IMR-90 (cell line): ENCODE data around the gene TRAK2. TPM values are rescaled to one million over a fixed set of nuclear protein-coding genes. Genes with fewer than 3 reads are reported as not detected.

ENCODE experiments used
- ATAC-seq: fragments of 200-7000 bp; cut with Tn5 transposase; 2 replicates; pipeline ENCODE4 v1.9.1; 2020; ENCODE audit warnings: low read depth, mild to moderate bottlenecking, moderate library complexity
- BruUV-seq: library from RNA; stranded (reverse); fragments of 400-500 nt; replicated peaks from 2 replicates; lab custom pipeline; 2021; lab: Mats Ljungman, UMichigan
- CTCF ChIA-PET: fragments of 300-600 bp; formaldehyde crosslinking; extraction: SDS; loops from one replicate; lab custom pipeline; 2021; ENCODE audit warnings: antibody characterized with exemption; lab: Yijun Ruan, JAX
- POLR2A ChIA-PET: fragments of 300-600 bp; sonication (Branson Sonifier 250); formaldehyde crosslinking; loops from one replicate; lab custom pipeline; 2022; ENCODE audit warnings: antibody characterized with exemption; ENCODE audit not compliant: unreplicated experiment; lab: Charles Lee
- DNase-seq: peaks from one replicate; pipeline ENCODE4 v3.0.0; 2013
- H2AFZ ChIP-seq: replicated peaks from 2 replicates; pipeline ENCODE3; 2013; ENCODE audit warnings: low read length, mild to moderate bottlenecking; ENCODE audit not compliant: poor library complexity
- H2AK5ac ChIP-seq: 2 replicates; pipeline ENCODE4 v1.6.1; 2013; ENCODE audit warnings: low read depth, low read length, inconsistent platforms
- H2AK9ac ChIP-seq: replicated peaks from 2 replicates; pipeline ENCODE3; 2013; ENCODE audit warnings: mild to moderate bottlenecking, low read depth, low read length, moderate library complexity; ENCODE audit not compliant: poor library complexity
- H2BK120ac ChIP-seq: 2 replicates; pipeline ENCODE4 v1.6.1; 2013; ENCODE audit warnings: low read depth, low read length, inconsistent platforms
- H2BK15ac ChIP-seq: 3 replicates; pipeline ENCODE4 v1.6.1; 2013; ENCODE audit warnings: low read depth, low read length, inconsistent platforms
- H2BK20ac ChIP-seq: 2 replicates; pipeline ENCODE4 v1.6.1; 2013; ENCODE audit warnings: low read depth, mild to moderate bottlenecking, inconsistent platforms, low read length, moderate library complexity
- H2BK5ac ChIP-seq: 2 replicates; pipeline ENCODE4 v1.6.1; 2013; ENCODE audit warnings: mild to moderate bottlenecking, low read depth, low read length, inconsistent platforms; ENCODE audit not compliant: poor library complexity, severe bottlenecking
- H3K14ac ChIP-seq: replicated peaks from 2 replicates; pipeline ENCODE4 v1.6.1; 2013; ENCODE audit warnings: low read depth, low read length, inconsistent platforms
- H3K18ac ChIP-seq: 2 replicates; pipeline ENCODE4 v1.6.1; 2013; ENCODE audit warnings: low read depth, low read length, control low read depth
- H3K23ac ChIP-seq: 2 replicates; pipeline ENCODE4 v1.6.1; 2013; ENCODE audit warnings: low read depth, low read length, inconsistent platforms
- H3K27ac ChIP-seq: 2 replicates; pipeline ENCODE4 v1.5.1; 2013; ENCODE audit warnings: mild to moderate bottlenecking, control low read depth, low read length; ENCODE audit not compliant: insufficient read depth
- H3K27me3 ChIP-seq: 2 replicates; pipeline ENCODE4 v1.6.1; 2013; ENCODE audit warnings: low read length; ENCODE audit not compliant: control insufficient read depth, insufficient read depth
- H3K36me3 ChIP-seq: 2 replicates; pipeline ENCODE4 v1.6.1; 2013; ENCODE audit warnings: low read length, mixed read lengths; ENCODE audit not compliant: control insufficient read depth, insufficient read depth
- H3K4ac ChIP-seq: 2 replicates; pipeline ENCODE4 v1.6.1; 2013; ENCODE audit warnings: low read depth, low read length, inconsistent platforms
- H3K4me1 ChIP-seq: 2 replicates; pipeline ENCODE4 v1.6.1; 2013; ENCODE audit warnings: low read length, mixed read lengths; ENCODE audit not compliant: control insufficient read depth, insufficient read depth
- H3K4me2 ChIP-seq: 2 replicates; pipeline ENCODE4 v1.6.1; 2013; ENCODE audit warnings: low read depth, mild to moderate bottlenecking, control low read depth, low read length, moderate library complexity
- H3K4me3 ChIP-seq: 2 replicates; pipeline ENCODE4 v1.5.1; 2013; ENCODE audit warnings: low read depth, mild to moderate bottlenecking, control low read depth, low read length, moderate library complexity; ENCODE audit not compliant: insufficient read depth
- H3K56ac ChIP-seq: 2 replicates; pipeline ENCODE4 v1.6.1; 2013; ENCODE audit warnings: low read length, inconsistent platforms; ENCODE audit not compliant: insufficient read depth; ENCODE audit errors: extremely low read depth
- H3K79me1 ChIP-seq, 2 experiments: 2 replicates each; pipeline ENCODE4 v1.6.1; 2013; ENCODE audit warnings: low read length in 2 of 2, inconsistent platforms in 1 of 2, low read depth in 1 of 2
- H3K9ac ChIP-seq: 2 replicates; pipeline ENCODE4 v1.6.1; 2013; ENCODE audit warnings: low read depth, low read length, control low read depth
- H3K9me1 ChIP-seq: 2 replicates; pipeline ENCODE4 v1.6.1; 2013; ENCODE audit warnings: low read length, inconsistent platforms; ENCODE audit not compliant: insufficient read depth
- H3K9me3 ChIP-seq: 2 replicates; pipeline ENCODE4 v1.6.1; 2013; ENCODE audit warnings: low read length; ENCODE audit not compliant: control insufficient read depth, insufficient read depth
- H4K20me1 ChIP-seq: 2 replicates; pipeline ENCODE4 v1.6.1; 2013; ENCODE audit warnings: low read length, inconsistent platforms; ENCODE audit not compliant: insufficient read depth
- H4K5ac ChIP-seq: 2 replicates; pipeline ENCODE4 v1.6.1; 2013; ENCODE audit warnings: mild to moderate bottlenecking, low read depth, low read length, control low read depth
- H4K8ac ChIP-seq, 2 experiments: 2 replicates each; pipeline ENCODE4 v1.6.1; 2013; ENCODE audit warnings: low read depth in 2 of 2, low read length in 2 of 2, control low read depth in 1 of 2, inconsistent platforms in 1 of 2
- H4K91ac ChIP-seq: 2 replicates; pipeline ENCODE4 v1.6.1; 2013; ENCODE audit warnings: low read depth, low read length, inconsistent platforms; ENCODE audit not compliant: insufficient read depth
- NFE2L2 ChIP-seq: fragments of 150-350 bp; IDR thresholded peaks from 2 replicates; pipeline ENCODE4 v1.6.1; 2016; ENCODE audit warnings: low read depth, mild to moderate bottlenecking, low read length
- USF2 ChIP-seq: fragments of 150-350 bp; IDR thresholded peaks from 2 replicates; pipeline ENCODE4 v1.6.1; 2017; ENCODE audit warnings: mild to moderate bottlenecking, antibody characterized with exemption, low read length, low read depth
- WGBS, 2 experiments: methylation state at CpG; one replicate each; pipeline versions ENCODE4 v1.1.5 to v1.1.7; 2013; ENCODE audit warnings: missing lambda C conversion rate in 2 of 2; ENCODE audit not compliant: insufficient read length in 1 of 2; ENCODE audit errors: extremely low coverage in 2 of 2; 5-methylcytosine and 5-hydroxymethylcytosine counted together
- dilution Hi-C: fragments of 300-500 bp; cut with HindIII; formaldehyde crosslinking; loops from one replicate; pipeline ENCODE4 v1.14.3; 2018; ENCODE audit warnings: low sequenced_read_pairs; ENCODE audit not compliant: unreplicated experiment
- in situ Hi-C: fragments of 300-500 bp; cut with MboI; formaldehyde crosslinking; loops from 3 replicates; pipeline ENCODE4 v1.14.3; 2019; ENCODE audit warnings: low sequenced_read_pairs, inconsistent platforms, mixed read lengths
- intact Hi-C: fragments of 100-400 bp; cut with micrococcal nuclease; formaldehyde crosslinking; loops from 2 replicates; pipeline ENCODE4 v1.10.0; 2022
- polyA plus RNA-seq, 3 experiments: library from polyadenylated mRNA; depleted of rRNA; stranded (reverse); fragments of >200 nt; gene quantifications; 2 replicates each; pipeline ENCODE4 v1.2.3, GENCODE V29; 2012; ENCODE audit warnings: low replicate concordance in 1 of 3
- total RNA-seq: library from RNA; depleted of rRNA; stranded (reverse); fragments of >200 nt; gene quantifications from 2 replicates; pipeline ENCODE4 v1.2.3, GENCODE V29; 2012

TRAK2 gene
- total and polyA plus RNA-seq, 2 of the 4 experiments (the other 2 are of a cell fraction) = 13.1 to 65.4 TPM

- in situ Hi-C loops = no loop called here
- peak; percentile 71 for DNase-seq
- WGBS, 2 experiments = no CpG with 5 or more reads among the region's 1 CpG
- Histone ChIP-seq H2AK9ac (no peak overlapping the region), H3K36me3 (no peaks in the 10 kb centered on the region), H3K9me3 (no peaks in the 10 kb centered on the region), H3K4me3 (no peak overlapping the region), H2BK120ac (no peak overlapping the region), H2BK5ac (peak overlapping the region; percentile 56), H3K56ac (no peak overlapping the region), H2BK15ac (no peak overlapping the region), H3K14ac (no peak overlapping the region), H3K23ac (no peak overlapping the region), H2BK20ac (peak overlapping the region; percentile 57; the same call in 1 of the 2 replicates), H3K9me1 (0 out of 2 replicates have a peak, but pooled peaks cover 2% of the 10 kb centered on the region), H3K18ac (no peak overlapping the region), H2AK5ac (no peak overlapping the region), H3K27me3 (no peaks in the 10 kb centered on the region), H3K4me2 (peak overlapping the region; percentile 16; the same call in 1 of the 2 replicates), H3K27ac (no peak overlapping the region), H3K79me1 (no peaks in the 10 kb centered on the region), H3K4me1 (peaks cover 8% of the 10 kb centered on the region), H2AFZ (no peak overlapping the region), H3K4ac (no peak overlapping the region), H4K5ac (no peak overlapping the region), H4K8ac (no peak overlapping the region), H4K91ac (no peak overlapping the region), H3K9ac (no peak overlapping the region), H4K20me1 (no peaks in the 10 kb centered on the region)
- ChIA-PET POLR2A (no interaction called here), CTCF (interaction anchor here (0.6 kb wide), 1 partner anchor 47 kb away, joined by 3 read pairs; no protein-coding TSS in a partner anchor)
- no TSS peak for BruUV-seq
- dilution Hi-C loops = no loop called here
- peak; percentile 81 for ATAC-seq
- TF ChIP-seq USF2 (no peak), NFE2L2 (peak; percentile 27; the same call in 1 of the 2 replicates)
- intact Hi-C loops = loop anchor here (5.0 kb wide), 1 partner anchor 96 kb away; no protein-coding TSS in a partner anchor
Observed at GRCh38 chr2:201353116-201353515, 98.1 kb downstream of the TRAK2 start.
